LNCaP clone FGC (cell line): Measurements from ENCODE around the gene SLC17A7.

ENCODE experiments used
- DNase-seq: peaks from one replicate; pipeline ENCODE4 v3.0.0-alpha.2; 2011; ENCODE audit warnings: low read depth
- H3K4me3 ChIP-seq: 2 replicates; pipeline ENCODE4 v1.5.1; 2011; ENCODE audit warnings: mild to moderate bottlenecking, low read depth, low read length, control low read depth
- TF ChIP-seq, protein P1 (sequence below): IDR thresholded peaks from 2 replicates; pipeline ENCODE4 v1.5.1; 2012; ENCODE audit warnings: mild to moderate bottlenecking; ENCODE audit not compliant: control insufficient read depth, insufficient read depth; ENCODE audit errors: extremely low read depth

Gene SLC17A7

DNA sequence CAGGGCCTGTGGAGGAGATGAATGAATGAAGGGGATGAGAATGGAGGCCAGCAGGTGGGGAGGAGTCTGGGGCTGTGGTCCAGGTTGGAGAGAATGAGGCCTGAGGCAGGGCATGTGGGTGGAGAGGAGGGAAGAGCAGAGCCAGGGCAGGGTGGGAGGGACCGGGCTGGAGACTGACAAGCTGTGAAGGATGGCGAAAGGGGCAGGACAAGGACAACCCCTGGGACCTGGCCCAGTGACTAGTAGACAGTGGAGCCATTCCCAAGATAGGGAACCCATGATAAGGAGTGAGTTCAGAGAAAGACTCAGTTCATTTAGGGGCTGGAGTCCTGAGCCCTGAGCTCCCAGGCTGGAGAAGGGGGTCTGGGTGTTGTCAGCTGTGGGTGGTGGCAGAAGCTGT lies 21.1 kb downstream of the SLC17A7 start:
- DNase-seq: no peak
- TF ChIP-seq, protein P1, sequence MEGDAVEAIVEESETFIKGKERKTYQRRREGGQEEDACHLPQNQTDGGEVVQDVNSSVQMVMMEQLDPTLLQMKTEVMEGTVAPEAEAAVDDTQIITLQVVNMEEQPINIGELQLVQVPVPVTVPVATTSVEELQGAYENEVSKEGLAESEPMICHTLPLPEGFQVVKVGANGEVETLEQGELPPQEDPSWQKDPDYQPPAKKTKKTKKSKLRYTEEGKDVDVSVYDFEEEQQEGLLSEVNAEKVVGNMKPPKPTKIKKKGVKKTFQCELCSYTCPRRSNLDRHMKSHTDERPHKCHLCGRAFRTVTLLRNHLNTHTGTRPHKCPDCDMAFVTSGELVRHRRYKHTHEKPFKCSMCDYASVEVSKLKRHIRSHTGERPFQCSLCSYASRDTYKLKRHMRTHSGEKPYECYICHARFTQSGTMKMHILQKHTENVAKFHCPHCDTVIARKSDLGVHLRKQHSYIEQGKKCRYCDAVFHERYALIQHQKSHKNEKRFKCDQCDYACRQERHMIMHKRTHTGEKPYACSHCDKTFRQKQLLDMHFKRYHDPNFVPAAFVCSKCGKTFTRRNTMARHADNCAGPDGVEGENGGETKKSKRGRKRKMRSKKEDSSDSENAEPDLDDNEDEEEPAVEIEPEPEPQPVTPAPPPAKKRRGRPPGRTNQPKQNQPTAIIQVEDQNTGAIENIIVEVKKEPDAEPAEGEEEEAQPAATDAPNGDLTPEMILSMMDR: no peak
- H3K4me3 ChIP-seq: no peak overlapping the region

DNA sequence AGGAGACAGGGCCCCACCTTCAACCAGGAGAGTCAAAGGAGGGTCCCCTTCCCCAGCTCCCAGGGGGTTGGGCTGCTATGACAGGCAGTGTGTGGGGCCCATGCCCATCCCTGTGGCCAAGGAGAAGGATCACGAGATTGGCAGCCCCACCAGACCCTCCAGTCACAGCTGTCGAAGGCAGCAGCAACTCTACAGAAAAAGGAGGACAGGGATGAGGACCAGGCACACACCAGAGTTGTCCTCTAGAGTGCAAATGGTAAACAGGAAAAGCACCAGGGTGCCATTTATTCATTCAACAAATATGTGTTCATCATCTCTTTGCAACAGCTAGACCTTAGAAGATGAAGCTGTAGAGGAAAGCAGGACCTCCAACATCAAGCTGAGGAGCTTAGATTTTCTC lies 22.2 kb downstream of the SLC17A7 start:
- H3K4me3 ChIP-seq: no peak overlapping the region
- TF ChIP-seq, protein P1: no peak
- DNase-seq: no peak

DNA sequence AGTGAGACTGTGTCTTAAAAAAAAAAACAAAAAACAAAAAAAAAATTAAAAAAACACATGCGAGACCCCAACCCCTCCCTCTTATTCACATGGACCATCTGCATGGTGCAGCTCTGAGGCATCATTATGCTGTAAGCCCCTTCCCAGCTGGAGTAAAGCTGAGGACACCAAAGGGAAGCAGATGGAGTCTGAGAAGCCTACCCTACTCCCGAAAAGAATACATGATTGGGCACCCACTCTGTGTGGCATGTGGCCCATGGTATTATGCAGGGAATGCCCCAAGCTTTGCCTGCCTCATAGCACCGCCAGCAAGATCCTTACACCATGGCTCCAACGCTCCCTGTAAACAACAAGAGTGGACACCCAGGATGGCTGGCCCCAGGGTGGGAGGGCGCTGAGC lies 22.8 kb downstream of the SLC17A7 start:
- TF ChIP-seq, protein P1: no peak
- no peak for DNase-seq
- no peak overlapping the region for H3K4me3 ChIP-seq

DNA sequence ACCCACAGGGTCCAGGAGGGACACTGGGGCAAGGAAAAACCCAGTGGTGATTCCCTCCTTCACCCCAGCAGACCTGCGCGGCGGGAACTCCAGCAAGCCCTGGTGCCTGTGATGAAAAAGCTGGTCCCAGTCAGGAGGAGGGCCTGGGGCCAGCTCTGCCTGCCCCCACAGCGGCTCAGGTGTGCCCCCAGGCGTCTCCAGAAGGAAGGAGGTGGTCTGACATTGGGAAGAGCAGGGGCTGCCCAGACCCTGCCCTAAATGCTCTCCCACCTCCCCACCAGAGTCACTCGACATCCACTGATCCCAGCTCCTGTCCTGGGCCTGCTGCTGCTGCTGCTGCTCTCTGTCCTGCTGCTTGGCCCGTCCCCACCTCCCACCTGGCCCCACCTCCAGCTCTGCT lies 24.2 kb downstream of the SLC17A7 start:
- H3K4me3 ChIP-seq: no peak overlapping the region
- TF ChIP-seq, protein P1: no peak
- DNase-seq: no peak

DNA sequence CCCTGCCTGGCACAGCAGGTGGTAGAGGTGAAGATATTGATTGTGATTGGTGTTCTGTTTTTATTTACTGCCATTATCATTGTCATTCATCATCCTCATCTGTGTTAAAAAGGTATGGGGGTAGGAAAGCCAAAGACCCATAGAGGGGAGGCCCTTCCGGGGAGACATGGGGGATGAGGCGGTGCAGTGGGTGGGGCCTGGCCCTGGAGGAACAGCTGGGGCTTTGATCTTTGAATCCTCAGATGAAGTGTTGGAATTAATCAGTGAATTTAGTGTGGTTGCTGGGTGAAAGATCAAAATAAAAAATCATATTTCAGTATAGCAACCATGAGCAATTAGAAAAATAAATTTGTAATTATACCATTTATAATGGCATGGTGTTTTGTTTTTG lies 25.5 kb downstream of the SLC17A7 start:
- no peak overlapping the region for H3K4me3 ChIP-seq
- TF ChIP-seq, protein P1: no peak
- DNase-seq: no peak

DNA sequence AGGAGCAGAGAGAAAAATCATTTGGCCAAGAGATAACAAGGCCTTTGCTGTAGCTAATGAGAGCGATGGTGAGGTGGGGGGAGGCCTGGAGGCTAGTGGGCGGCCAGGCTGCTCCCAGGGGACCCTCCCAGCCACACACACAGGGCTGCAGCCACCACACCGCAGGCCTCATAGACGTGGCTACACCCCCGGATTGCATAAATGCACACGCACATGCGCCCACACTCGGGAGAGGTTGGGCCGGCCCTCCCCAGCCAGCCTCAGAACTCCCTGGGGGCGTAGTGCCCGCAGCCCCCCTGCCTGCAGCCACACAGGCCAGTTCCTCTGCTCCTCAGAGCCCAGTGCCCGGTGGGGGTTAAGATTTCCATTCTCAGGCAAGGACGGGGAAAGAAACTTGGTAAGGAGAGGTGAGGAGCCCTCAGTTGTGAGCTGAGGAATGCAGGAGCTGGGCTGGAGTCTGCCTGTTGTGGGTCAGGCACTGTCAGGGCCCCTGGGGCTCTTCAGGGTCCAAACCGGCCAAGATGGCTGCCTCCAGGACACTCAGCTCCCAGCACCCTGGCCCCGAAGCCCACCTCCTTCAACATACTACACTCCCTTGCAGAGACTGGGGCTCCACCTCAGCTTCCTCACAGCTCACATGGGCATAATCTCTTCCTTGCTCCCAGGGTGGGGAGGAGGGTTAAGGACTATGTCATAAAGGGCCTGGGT lies 26.1 kb downstream of the SLC17A7 start:
- no peak overlapping the region for H3K4me3 ChIP-seq
- no peak for DNase-seq
- TF ChIP-seq, protein P1: no peak

DNA sequence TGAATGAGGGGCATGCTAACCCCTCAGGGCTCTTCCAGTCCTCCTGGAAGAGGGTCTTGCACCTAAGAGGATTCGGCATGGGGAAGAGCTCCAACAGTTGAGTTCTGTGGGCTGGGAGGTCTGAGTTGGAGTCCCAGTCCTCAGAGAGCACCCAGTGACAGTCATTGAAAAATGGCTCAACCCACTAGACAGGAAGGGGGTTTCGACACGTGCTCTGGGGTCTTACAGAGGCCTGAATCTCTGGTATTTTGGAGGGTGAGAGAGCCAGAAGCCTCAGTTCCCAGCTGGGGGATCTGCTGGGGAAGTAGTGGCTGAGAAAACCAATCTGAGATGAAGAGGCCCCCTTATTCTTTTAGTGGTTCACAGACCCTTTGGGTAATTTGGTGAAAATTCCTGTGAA lies 27.1 kb downstream of the SLC17A7 start:
- DNase-seq: no peak
- no peak overlapping the region for H3K4me3 ChIP-seq
- TF ChIP-seq, protein P1: no peak
